ENCODE data around the gene POLR2M.

Gene POLR2M

GRCh38 chr15:57706405-57707209 lies at the start of gene POLR2M:
TSS of gene POLR2M (plus strand) at chr15:57706714. CDS start at chr15:57706843, 129 bp downstream.
- in situ Hi-C loops (cut with MboI; ENCODE audit: low sequenced_read_pairs): no loop called here

GRCh38 chr15:57657619-57658018 lies 48.9 kb upstream of the POLR2M start:
- in situ Hi-C loops (cut with MboI; ENCODE audit: low sequenced_read_pairs): no loop called here

GRCh38 chr15:57662091-57662744 lies 44.3 kb upstream of the POLR2M start:
- in situ Hi-C loops (cut with MboI; ENCODE audit: low sequenced_read_pairs): no loop called here

DNA sequence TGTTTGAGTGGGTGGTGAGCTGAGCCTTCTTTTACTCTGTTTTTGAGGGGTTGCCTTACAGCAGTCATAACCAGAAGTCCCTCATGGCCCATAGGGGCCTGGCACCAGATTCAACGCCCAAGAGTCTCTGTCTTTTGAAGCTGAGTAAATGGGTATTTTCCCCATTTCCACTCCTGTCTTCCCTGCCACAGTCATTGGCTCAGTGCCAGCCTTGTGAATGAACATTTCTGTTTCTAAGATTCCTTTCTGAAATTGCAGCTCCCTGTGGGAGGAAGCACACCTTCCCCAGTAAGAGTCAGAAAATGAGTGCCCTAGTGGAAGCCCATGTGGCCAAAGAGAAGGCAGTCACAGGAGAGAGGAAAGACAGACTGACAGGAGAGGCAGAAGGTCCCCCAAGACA lies 43.7 kb upstream of the POLR2M start:
- in situ Hi-C loops (cut with MboI; ENCODE audit: low sequenced_read_pairs): no loop called here

GRCh38 chr15:57663262-57663661 lies 43.3 kb upstream of the POLR2M start:
- in situ Hi-C loops (cut with MboI; ENCODE audit: low sequenced_read_pairs): no loop called here

GRCh38 chr15:57665194-57665593 lies 41.3 kb upstream of the POLR2M start:
- in situ Hi-C loops (cut with MboI; ENCODE audit: low sequenced_read_pairs): no loop called here

- in situ Hi-C loops (cut with MboI; ENCODE audit: low sequenced_read_pairs): no loop called here
Measured at GRCh38 chr15:57665939-57666338, 40.6 kb upstream of the POLR2M start.

DNA sequence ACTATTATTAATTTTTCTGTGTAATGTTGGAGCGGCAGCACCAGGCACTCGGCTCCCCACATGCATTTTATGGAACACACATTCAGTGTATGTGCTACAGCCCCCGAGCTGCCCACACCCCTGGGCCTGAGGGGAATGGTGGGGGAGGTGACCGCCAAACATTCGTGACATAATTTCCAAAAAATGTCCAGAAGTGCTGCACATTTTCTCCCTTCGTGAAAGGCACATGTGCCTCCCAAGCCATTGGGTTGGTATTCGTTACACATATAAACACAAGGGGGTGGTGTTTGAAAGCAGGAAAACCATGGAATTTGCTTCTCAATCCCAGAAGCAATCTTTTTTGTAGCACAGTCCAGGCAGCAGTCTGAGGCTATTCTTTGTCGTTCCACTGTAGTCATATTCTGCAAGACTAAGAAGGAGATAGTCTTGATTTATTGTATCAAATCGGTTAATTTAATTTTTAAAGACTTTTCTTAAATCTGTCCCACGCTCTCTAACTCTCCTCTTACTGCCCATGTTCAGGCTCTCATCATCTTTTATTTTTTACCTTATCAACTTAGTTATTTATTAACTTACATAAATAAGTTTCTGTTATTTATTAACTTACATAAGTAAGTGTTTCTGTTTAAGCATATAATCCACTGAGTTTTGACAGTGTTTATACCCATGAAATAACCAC lies 39.2 kb upstream of the POLR2M start:
- in situ Hi-C loops (cut with MboI; ENCODE audit: low sequenced_read_pairs): no loop called here

DNA sequence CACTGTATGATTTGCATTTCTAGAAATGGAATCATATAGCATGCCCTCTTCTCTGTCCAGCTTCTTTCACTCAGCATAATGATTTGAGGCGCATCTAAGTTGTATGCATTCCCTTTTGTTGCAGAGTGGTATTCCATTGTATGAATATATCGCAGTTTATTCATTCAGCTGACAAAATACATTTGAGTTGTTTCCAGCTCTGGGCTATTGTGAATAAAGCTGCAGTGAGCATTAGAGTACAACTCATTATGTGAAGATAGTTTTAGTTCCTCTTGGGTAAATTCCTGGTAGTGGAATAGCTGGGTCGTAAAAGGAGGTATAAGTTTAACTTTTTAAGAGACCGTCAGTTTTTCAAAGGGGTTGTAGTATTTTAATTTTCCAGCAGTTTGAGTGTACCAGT lies 38.5 kb upstream of the POLR2M start:
- in situ Hi-C loops (cut with MboI; ENCODE audit: low sequenced_read_pairs): no loop called here

GRCh38 chr15:57671636-57672035 lies 34.9 kb upstream of the POLR2M start:
- in situ Hi-C loops (cut with MboI; ENCODE audit: low sequenced_read_pairs): no loop called here

- in situ Hi-C loops (cut with MboI; ENCODE audit: low sequenced_read_pairs): no loop called here
Measured at GRCh38 chr15:57675481-57676181, 30.9 kb upstream of the POLR2M start.

- in situ Hi-C loops (cut with MboI; ENCODE audit: low sequenced_read_pairs): no loop called here
Measured at GRCh38 chr15:57676585-57676984, 29.9 kb upstream of the POLR2M start.

GRCh38 chr15:57677204-57677603 lies 29.3 kb upstream of the POLR2M start:
- in situ Hi-C loops (cut with MboI; ENCODE audit: low sequenced_read_pairs): no loop called here

GRCh38 chr15:57680021-57680420 lies 26.5 kb upstream of the POLR2M start:
- in situ Hi-C loops (cut with MboI; ENCODE audit: low sequenced_read_pairs): no loop called here

DNA sequence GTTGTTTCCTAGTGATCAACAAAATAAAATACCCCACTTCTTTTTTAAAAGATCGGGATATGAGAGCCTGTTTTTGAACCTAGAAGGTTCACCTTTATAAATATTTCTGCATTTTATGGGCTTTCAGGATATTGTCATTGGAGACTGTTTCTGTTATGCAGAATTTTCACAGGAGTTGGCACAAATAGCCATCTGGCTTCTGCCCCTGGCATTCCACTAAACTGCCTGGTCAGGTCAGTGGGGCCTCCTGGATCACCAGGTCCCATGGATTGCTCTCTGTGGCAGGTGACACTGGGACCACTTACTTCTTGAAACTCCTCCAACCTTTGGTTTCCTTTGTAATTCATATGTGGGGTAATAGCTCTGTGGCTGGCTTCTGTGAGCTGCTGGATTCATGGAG lies 25.5 kb upstream of the POLR2M start:
- in situ Hi-C loops (cut with MboI; ENCODE audit: low sequenced_read_pairs): no loop called here

GRCh38 chr15:57683481-57683880 lies 23.0 kb upstream of the POLR2M start:
- in situ Hi-C loops (cut with MboI; ENCODE audit: low sequenced_read_pairs): no loop called here

DNA sequence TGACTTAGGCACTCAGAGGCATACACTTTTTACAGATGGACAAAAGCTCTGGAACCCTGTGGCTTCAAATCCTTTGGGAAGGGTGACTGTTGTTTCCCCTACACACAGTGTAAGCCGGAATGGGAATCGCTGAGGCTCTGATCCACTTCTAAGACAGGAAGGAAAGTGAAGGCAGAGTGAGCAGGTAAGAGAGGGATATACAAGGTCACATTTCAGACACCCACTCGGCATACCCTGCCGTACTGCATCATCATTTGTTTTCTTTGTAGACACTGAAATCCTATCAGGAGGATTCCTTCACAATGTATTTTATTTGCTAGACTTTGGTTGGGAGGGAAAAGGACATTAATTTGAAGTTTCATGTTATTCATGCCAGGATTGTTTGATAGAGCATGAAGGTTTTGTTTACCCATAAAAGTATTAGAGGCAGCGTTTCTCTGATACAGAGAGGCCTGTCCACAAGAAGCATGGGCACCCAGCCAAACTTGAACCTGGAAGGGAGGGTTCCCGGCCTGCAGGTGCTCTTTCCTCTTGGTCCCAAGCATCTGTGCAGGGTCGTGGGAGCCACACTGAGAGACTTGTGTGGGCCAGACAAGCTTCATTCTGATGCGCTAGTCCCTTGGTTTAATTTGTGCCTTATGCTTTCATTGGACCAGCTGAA lies 21.9 kb upstream of the POLR2M start:
- in situ Hi-C loops (cut with MboI; ENCODE audit: low sequenced_read_pairs): no loop called here

- in situ Hi-C loops (cut with MboI; ENCODE audit: low sequenced_read_pairs): no loop called here
Measured at GRCh38 chr15:57685306-57686095, 21.0 kb upstream of the POLR2M start.

DNA sequence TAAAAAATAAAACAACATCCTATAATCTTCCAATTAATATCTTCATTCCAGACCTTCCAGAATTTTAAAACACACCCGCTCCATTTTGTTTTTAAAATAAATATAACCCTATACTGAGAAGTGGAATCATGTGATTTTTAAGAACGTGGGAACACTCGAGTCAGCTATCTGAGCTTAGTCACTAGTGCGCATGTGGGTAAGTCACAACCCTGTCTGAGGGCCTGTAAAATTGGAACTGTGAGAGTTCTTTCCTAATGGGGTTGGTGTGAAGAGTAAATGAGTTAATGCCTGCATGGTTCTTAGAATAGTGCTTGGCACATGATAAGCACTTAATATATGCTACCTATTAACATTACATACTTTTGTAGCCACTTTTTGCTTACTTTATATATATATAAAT lies 19.9 kb upstream of the POLR2M start:
- in situ Hi-C loops (cut with MboI; ENCODE audit: low sequenced_read_pairs): no loop called here
